ENCODE data around the gene SPTB.
A peak's percentile ranks its signal among the peaks of the same experiment; 100 is the strongest.

SPTB gene

GRCh38 chr14:64704143-64704742 is 175.5 kb downstream of the SPTB start, which contains the start of gene PLEKHG3:
PLEKHG3 (plus strand) TSS chr14:64704424; CDS start chr14:64727632, 23,208 bp downstream.
- peak; percentile 36 for DNase-seq

GRCh38 chr14:64703395-64704142 is 176.1 kb downstream of the SPTB start:
- DNase-seq: no peak

DNA sequence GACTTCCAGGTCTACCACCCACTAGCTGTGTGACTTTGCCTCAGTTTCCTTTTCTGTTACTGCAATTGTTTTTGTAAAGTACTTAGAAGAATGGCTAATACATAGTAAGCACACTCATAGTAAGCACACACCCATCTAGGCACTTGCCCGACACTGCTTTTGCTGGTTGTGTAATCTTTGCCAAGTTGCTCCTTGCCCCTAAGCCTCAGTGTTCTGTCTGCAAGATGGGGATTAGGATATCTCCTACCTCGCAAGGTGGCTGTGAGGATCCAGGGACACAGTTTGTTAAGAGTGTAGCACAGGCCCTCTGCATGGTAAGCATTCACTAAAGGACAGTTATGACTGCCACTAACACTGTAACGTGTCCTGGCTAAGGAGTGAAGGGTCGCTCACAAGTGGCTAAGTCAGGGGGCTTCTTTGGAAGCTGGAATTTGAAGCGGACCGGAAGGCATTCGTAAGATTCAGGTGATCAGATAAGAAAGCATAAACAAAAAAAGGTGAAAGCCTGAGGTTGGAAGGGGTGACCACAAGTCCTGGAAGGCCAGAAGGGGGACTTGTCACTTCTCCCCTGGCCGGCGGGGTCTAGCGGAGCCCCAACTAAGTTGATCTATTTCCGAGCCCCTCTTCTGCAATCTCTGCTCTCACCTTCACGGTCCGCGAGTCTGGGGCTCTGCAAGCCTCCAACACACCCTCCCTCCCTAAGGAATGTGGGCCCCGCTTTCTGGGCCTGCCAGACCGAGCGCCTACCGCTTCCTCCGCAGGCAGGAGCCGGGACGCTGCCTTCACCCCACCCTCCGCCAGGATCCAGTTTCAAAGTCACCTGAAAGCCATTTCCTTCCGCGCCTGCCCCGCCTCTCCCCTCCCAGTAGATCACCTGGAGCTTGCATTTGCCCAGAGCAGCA is 177.0 kb downstream of the SPTB start:
- DNase-seq: no peak

GRCh38 chr14:64701660-64702059 is 178.0 kb downstream of the SPTB start:
- no peak for DNase-seq

GRCh38 chr14:64700894-64701293 is 178.8 kb downstream of the SPTB start:
- no peak for DNase-seq

DNA sequence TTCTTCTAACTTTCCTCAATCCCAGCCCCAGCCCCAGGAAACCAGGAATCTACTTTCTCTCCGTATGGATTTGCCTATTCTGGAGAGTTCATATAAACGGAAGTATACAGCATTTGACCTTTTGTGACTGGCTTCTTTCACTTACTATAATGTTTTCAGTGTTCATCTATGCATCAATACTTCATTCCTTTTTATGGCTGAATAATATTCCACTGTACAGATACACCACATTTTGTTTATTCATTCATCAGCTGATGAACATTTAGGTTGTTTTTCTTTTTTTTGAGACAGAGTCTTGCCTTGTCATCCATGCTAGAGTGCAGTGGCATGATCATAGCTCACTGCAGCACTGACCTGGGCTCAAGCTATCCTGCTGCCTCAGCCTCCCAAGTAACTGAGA is 179.4 kb downstream of the SPTB start:
- DNase-seq: no peak

GRCh38 chr14:64698903-64699302 is 180.8 kb downstream of the SPTB start:
- no peak for DNase-seq

DNA sequence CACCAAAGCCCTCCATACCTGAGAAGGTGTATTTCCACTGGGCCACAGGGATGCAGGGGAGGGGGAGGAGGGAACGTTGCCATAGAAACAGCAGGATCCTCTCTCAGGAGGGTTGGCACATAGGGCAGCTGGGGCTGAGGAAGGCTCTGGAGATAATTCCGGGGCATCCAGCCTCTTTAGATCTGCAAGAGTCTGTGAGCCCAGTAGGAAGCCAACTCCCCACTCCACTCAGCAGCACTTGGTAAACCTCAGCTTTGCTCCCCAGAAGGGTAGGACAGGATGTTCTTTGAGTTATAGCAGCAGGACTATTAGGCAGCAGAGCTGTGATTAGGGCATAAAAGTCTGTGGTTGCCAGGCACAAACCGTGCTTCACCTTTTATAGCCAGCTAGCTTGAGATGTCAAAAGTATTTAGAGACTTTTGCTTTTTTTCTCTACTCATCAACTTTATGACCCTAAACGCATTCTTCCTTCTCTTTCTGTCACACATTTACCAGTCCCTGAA is 183.3 kb downstream of the SPTB start:
- no peak for DNase-seq
